GM19463 (cell line): ENCODE data around the gene CXorf58.

Source experiments
- ATAC-seq: cut with Tn5 transposase; IDR thresholded peaks from one replicate; pipeline ENCODE4 v1.9.1; 2021; ENCODE audit warnings: mild to moderate bottlenecking, moderate library complexity; ENCODE audit not compliant: unreplicated experiment

Gene CXorf58

DNA sequence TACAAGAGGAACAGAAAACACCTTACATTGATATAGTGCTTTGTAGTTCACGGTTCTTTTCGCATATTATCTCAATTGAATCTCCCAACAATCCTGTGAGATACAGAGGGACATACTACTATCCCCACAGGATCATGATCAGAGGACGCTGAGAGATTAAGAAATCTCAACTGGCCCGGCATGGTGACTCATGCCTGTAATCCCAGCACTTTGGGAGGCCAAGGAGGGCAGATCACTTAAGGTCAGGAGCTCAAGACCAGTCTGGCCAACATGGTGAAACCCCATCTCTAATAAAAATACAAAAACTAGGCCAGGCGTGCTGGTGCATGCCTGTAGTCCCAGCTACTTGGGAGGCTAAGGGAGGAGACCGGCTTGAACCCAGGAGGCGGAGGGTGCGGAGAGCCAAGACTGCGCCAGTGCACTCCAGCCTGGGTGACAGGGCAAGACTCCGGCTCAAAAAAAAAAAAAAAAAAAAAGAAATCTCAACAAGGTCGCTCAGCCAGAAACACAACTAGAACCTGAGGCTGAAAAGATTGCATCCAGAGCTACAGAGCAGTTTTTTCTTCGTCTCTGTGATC is 7.5 kb upstream of the CXorf58 start:
- no peak for ATAC-seq

DNA sequence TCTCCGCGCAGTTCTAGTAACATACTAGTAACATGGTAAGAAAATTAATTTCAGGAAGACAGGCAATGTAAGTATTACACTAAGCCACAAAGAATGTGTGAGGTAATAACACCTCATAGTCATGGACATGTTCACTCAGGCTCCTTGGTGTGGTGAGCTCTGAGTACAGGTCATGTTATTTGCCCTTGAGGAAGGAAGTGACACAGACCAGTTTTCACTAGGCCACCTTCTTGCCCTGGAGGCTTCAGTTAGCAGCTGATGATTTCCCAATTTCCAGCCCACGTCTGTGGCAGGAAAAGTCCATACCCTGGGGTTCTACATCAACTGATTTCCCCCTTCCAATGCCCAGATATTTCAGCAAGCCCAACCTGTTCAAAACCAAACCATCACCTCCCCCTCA is 6.7 kb upstream of the CXorf58 start:
- ATAC-seq, result no peak

DNA sequence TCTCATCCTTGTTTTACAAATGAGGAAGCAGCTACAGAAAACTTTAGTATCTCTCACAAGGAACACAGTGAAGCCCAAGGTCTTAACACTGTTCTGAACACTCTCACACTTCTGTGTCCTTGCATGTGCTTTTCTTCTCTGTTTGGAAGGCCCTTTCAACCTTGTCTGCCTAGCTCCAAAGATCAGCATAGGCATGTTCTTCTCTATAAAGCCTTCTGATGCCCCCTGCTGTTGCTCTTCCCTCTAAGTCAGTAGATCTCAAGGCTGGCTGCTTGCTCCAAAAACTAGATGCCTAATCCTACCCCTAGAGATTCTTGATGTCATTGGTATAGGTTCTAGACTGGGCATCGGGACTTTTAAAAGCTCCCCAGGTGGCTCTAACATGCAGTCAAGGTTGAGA is 6.0 kb upstream of the CXorf58 start:
- ATAC-seq, result peak; percentile 68

DNA sequence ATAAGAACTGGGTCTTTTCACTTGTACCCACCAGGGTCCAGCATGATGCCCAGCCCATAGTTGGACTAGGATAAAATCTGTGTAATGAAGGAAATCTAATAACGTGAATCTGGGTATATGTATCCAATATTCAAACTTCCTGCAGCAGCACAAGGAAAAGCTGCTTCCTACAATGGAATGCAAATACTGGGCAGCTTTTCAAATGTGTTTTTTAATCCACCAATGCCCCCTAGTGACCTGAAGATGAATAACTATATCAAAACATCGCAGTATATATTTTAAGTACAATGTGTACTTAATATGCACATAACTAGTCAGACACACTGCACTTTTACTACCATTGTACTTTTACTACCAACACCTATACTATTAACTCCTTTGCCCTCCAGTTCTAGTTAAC is 5.4 kb upstream of the CXorf58 start:
- ATAC-seq, result no peak

DNA sequence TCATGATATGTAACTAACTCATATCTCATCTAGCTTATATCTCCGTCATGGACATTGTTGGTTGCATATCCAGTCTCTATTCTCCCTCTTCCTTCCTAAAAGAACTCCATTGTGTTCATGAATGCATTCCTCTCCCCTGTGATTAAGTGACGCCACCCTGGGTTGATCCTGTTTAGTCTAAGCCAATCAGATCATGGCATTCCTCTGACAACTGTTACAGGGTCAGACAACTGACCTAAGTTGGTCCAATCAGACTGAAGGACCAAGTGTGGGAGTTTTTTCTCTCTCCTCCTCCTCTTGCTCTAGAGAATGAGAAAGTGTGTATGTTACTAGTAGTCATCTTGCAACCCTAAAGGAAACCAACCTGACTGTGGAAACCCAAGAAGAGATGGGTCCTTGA is 3.7 kb upstream of the CXorf58 start:
- no peak for ATAC-seq

DNA sequence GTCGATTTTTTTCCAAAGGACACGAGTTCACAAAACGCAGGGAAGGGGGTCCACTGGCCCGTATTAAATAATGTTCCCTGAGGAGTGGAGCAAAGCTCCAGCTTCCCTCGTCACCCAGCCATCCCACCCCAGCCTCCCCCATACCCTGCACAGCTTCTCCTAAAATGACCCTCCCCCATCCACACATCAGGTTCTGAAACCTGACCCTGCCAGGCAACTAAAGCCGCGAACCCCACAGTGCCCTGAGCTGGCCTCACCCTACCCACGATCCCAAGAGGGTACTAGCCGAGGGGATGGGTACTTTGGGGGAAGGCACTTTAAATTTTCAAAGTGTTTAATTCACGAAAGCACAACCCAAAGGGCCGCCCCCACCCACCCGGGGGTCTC is 702 bp upstream of the CXorf58 start:
- peak; percentile 3 for ATAC-seq

DNA sequence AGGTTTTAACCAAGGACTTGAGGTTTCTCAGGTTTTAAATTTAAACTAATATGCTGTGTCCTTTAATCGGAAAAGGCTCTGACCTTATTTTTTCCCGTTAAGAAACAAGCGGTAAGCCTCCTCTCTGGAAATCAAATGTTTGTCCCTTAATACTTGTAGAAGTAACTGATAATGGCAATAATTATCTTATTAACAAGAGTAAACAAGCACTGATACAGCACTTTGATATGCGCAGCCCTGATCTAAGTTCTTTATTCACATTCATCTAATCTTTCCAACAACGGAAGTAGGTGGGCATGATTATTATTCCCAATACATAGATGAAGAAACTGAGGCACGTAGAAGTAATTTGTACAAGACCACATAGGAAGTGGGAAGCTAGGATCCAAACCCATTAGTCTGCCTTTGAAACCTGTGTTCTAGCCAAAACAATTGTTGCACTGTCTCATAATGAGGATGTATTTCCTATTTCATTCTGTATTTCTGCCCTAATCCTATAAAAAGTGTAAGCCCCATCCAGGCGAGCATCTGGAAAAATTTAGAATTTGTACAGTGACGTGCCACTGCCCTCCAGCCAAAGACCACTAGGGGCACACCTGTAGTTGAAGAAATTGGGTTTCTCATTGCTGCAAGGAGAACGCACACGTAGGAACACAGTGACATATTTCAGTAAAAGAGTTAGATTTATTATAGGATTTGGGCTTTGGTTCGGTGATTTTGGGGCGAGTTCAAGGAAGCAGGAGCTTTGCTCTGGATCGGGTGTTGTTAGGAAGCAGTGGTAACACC is 606 bp downstream of the CXorf58 start:
- ATAC-seq, result no peak

DNA sequence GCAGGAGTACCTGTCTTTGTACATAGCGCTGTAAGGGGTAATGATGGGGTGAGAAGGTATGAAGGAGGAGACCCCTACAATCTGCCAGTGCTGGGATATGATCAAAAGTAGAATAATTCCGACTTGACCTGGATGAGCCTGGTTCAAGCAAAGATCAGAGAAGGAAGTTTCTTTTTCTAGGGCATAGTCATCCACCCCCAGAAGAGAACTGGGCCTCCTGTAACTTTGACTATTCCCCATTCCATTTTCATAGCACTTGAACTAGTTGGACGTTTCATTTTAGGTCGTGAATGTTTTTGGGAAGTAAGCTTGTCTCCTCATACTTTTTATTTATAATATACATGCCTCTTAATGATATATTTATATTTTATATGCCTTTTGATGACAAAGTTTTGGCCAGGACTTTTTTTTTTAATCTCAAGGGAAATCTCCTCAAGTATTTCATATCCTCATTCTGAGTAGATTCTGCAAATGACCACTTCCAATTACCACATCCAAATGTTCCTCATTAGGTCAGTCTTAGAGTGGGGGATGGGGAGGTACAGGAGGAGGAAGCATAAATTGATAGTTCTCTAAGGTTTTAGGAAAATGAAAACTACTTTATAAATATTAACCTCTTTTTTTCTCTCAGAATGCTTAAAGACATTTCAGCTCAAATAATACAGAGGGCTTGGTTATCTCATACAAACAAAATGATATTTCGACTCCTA is 3.5 kb downstream of the CXorf58 start:
- no peak for ATAC-seq

DNA sequence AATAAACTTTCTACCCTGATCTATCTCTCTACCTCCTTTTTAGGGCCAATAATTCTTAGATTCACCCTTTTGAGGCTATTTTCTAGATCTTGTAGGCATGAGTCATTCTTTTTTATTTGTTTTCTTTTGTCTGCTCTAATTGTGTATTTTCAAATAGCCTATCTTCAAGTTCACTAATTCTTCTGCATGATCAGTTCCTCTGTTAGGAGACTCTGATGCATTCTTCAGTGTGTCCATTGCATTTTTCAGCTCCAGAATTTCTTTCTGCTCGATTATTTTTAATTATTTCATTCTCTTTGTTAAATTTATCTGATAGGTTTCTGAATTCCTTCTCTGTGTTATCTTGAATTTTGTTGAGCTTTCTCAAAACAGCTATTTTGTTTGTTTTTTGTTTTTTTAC is 11.3 kb downstream of the CXorf58 start:
- ATAC-seq, result no peak

DNA sequence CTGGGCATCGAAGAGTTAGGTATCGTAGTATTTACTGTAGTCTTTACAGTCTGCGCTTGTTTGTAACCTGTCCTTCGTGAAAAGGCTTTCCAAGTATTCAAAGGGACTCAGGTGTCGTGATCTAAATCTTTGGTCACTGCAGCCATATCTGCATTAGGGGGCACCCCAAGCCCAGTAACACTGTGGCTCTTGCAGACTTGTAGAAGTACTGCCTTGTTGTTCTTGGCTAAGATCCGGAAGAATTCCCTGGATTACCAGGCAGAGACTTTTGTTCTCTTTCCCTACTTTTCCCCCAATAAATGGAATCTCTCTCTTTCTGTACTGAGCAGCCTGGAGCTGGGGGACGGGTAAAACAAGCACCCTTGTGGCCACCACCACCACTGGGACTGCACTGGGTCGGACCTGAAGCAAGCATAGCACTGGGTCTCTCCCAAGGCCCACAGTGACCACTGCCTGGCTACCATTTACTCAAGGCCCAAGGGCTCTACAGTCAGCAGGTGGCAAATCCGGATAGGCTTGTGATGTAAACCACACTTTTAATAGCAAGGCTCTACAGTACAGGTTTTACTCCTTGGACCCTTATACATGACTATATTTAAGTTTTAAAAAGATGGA is 12.0 kb downstream of the CXorf58 start:
- no peak for ATAC-seq

DNA sequence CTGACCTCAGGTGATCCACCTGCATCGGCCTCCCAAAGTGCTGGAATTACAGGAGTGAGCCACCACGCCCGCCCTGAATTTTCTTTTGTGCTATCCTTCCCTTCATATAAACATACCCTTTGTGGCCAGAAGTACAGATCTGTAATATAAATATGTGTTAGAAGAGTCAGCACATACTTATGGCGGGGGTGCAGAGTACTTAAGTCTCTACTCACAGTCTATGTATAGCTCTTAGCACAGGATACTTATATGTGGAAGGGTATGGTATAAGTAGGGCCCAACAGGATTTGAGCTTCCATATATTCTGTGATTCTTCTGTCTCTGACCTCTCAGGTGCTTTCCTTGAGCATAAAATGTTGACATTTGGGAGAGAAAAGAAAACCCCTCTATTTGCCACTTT is 18.2 kb downstream of the CXorf58 start:
- ATAC-seq, result no peak

DNA sequence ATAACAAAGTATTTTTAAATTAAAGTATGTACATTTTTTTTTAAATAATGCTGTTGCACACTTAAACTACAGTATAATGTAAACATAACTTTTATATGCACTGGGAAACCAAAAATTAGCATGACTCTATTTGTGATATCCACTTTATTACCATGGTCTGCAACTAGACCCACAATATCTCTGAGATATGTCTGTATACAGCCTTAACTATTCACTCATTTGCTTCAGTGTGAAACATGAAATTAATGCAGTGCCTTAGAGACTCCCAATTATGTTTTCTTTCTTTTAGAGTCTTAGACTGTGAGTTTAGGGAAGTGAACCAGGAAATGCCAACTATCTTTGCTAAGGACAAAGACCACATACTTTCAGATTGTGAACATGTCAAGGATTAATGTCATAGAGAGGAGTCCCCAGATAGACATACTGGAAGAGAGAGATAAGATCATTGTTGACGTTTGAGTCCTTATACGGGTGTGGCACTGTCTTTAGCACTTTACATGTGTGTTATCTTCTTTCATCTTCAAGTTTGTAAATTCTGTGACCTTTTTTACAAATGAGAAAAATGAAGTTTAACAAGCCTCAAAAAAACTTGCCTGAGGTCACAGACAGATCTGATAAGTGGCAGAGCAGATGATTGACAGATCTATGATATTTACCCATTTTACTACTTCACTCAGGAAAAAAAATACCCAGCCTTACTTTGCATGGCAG is 23.2 kb downstream of the CXorf58 start:
- ATAC-seq, result no peak

DNA sequence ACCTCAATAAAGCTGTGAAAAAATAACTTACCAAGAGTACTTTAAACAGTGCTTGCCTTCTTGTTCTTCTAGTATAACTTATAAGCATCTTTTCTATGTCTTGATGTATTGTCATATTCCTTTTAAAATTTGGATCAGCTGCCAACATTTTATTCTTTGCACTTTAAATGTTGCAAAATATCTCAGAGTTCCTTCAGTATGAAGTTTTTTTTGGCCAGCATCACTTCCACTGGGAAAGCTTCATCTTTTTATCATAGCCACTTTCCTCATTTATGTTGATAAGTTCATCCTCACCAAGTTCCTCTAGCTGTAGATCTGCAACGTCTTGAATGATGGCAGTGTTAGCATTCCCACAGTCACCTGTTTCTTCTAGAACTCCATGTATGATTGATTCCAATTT is 24.2 kb downstream of the CXorf58 start:
- ATAC-seq, result no peak

DNA sequence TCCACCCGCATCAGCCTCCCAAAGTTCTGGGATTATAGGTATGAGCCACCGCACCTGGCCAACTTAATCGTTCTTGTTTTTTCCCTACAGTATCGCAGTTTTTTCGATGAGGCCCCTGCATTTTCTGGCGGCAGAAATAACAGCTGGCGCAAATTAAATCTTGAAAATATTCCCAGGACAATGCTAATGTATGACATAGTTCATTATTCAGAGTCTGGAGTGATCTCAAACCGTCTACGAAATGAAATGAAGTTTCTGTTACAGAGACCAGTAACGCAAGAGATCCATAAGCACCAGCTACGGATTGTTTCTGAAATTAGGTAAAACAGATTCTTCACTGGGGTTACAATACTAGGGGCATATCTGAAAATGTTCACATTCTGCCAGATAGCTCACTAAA is 27.3 kb downstream of the CXorf58 start:
- ATAC-seq, result no peak

DNA sequence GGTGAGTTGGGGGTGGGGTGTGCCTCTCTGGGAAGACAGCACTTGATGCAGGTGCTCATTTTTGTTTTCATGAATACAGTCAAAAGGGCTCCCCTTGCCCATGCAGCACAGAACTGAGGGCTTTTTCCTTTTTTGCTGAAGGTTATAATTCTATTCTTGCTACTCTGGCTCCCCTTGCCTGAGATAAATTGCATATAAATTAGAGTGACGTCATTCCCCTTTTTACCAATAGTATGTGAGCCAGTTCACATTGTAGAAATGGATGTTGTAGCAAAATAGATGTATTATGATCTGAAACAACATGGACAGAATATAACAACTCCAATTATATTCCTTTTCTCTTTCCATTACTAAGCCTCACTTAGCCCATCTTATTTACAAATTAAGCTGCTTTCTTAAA is 28.4 kb downstream of the CXorf58 start:
- no peak for ATAC-seq

DNA sequence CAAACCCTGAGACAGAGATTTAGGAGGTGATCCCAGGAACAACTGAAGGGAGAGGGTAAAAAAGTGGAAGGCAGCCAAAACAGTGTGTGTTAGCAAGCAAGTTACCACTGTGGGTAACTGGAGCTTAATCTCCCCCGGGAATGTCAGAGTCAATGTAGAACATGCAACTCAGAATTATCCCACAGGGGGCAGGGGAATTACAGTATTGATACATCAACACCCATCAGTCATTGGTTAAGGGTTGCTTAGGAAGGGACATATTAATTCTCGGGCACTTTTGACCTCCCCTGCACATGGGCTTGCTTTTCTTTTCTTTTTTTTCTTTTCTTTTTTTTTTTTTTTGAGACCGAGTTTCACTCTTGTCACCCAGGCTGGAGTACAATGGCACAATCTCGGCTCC is 29.3 kb downstream of the CXorf58 start:
- ATAC-seq, result no peak

DNA sequence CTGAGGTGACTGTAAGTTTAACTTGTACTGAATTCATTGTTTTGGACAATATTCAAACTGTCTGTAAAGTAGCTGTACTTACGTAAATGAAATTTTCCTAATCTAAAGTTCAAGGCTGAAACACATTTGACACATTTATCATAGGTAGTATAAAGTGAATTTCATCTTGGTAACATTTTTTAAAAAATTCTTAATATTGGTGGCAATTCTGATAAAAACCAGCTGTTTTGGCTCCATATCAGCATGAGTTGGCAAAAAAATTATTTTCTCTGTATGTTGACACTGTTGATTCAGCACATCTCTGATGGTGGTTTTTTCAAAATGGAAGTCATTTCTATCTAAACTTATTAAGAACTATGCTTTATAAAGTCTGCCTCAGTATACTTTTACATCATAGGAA is 30.9 kb downstream of the CXorf58 start:
- no peak for ATAC-seq

DNA sequence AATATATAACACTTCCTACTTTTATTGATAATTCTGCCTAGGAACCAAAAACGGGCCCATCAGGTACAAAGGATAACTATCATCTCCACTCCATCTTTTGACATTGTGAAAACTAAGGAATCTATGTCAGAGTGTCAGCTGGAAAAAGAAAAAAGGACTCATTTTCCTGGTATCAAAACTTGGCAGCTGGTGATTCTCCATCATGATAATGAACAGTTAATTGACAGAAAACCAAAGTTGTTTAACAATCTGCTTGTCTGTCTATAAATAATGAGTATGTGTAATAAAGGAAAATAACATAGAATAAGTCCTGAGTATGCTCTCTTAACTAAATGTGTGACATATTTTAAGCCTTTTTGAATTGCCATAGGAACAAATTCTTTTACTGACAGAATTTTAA is 31.4 kb downstream of the CXorf58 start:
- ATAC-seq, result no peak

DNA sequence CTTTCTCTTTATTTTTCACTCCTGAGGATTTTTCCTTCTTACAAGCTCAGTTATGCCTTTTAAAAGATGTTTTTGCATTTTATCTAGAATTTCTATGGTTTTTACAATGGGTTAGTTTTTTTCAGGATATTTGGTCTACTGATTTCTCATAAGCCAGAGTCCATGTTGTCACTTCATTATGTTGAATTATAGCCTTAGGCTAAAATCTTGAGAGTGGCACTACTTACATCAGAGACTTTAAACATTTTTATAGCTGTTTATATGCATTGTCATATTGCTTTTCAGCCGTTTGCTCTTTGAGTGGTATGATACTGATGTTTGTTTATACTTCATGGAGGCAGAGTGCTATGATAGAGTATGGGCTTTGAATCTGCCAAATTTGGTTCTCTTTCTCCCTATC is 36.4 kb downstream of the CXorf58 start:
- ATAC-seq, result no peak

DNA sequence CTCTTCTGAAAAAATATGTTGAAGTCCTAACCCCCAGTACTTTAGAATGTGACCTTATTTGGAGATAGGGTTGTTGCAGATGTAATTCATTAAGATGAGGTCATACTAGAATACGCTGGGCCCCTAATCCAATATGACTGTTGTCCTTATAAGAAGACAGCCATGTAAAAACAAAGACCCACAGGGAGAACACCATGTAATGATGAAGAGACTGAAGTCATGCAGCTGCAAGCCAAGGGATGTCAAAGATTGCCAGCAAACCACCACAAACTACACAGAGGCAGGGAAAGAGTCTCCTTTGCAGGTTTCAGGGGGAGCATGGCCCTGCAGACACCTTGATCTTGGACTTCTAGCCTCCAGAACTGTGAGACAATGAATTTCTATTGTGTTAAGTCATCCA is 37.4 kb downstream of the CXorf58 start:
- ATAC-seq, result no peak

DNA sequence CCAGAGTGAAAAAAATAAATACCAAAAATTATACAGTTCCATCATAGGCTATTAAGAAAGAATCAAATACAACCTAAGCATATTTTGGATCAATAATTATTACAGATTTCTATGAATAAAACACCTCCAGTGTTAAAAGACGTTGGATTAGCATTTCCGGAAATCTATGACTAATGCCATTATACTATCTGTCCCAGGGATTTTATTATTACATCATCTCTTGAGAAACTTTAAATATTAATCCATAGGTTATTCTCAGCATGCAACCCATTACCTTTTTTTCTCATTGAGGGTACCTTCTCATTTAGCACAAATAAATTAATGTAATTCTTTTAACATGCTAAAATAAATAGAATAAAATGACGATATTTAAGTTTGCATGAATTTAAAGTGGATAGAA is 44.6 kb downstream of the CXorf58 start:
- no peak for ATAC-seq
